ENCODE results near the gene KAT8.

- no peak for TF ChIP-seq CTCF (IDR thresholded peaks at IDR 0.05; ENCODE audit: low read length)
- TF ChIP-seq EZH2 (optimal IDR thresholded peaks at IDR 0.05; ENCODE audit: low read depth, low read length): no peak
Measured at GRCh38 chr16:31113121-31114120, 4.0 kb upstream of the KAT8 start.
